VCaP (cell line): ENCODE results near the gene RAPGEF4.

ENCODE experiments used
- H3K27ac ChIP-seq: fragments of 450-650 bp; 2 replicates; pipeline ENCODE4 v1.5.1; 2017
- TF ChIP-seq, protein P1 (sequence below): fragments of 450-650 bp; conservative IDR thresholded peaks from 2 replicates; pipeline ENCODE4 v1.5.1; 2017; ENCODE audit warnings: mild to moderate bottlenecking, moderate library complexity

Gene RAPGEF4

DNA sequence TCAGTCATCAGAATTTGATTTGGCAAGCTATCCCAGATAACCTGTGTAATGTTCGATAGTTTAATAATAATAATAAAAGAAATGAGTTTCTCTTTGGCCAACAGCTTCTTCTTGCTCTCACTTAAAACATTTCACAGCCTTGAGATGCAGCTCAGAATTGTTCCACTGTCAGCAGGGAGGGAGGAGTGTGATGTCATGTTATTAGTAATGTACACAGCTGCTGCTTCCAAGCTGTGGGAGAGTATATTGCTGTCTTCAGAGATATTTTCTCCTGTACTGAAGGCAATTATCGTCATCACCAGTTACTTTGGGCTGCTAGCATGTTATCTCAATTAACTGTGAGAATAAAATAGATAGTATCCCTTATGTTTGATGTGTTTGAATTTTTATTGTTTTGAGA is 193.1 kb downstream of the RAPGEF4 start:
- H3K27ac ChIP-seq: peak overlapping the region; percentile 31; the same call in 1 of the 2 replicates
- TF ChIP-seq, protein P1, sequence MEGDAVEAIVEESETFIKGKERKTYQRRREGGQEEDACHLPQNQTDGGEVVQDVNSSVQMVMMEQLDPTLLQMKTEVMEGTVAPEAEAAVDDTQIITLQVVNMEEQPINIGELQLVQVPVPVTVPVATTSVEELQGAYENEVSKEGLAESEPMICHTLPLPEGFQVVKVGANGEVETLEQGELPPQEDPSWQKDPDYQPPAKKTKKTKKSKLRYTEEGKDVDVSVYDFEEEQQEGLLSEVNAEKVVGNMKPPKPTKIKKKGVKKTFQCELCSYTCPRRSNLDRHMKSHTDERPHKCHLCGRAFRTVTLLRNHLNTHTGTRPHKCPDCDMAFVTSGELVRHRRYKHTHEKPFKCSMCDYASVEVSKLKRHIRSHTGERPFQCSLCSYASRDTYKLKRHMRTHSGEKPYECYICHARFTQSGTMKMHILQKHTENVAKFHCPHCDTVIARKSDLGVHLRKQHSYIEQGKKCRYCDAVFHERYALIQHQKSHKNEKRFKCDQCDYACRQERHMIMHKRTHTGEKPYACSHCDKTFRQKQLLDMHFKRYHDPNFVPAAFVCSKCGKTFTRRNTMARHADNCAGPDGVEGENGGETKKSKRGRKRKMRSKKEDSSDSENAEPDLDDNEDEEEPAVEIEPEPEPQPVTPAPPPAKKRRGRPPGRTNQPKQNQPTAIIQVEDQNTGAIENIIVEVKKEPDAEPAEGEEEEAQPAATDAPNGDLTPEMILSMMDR: no peak

DNA sequence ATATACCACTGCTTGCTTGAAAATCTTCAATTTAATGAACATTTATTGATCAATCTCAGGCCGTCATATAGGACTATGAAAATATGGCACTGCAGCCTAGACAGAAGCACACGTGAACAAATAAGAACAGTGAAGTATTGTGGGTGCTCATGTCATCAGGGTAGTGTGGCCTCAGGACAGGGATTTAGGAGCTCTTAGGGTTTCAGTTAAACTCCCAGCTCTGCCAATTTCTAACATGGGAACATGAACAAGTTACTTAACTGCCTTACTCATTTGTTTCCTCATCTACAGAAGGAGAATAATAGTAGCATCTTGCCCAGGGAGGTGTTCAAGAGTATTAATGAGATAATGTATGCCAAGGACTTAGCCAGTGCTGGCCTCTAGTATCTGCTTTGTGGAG is 194.0 kb downstream of the RAPGEF4 start:
- H3K27ac ChIP-seq: peak overlapping the region; percentile 81
- TF ChIP-seq, protein P1: no peak

DNA sequence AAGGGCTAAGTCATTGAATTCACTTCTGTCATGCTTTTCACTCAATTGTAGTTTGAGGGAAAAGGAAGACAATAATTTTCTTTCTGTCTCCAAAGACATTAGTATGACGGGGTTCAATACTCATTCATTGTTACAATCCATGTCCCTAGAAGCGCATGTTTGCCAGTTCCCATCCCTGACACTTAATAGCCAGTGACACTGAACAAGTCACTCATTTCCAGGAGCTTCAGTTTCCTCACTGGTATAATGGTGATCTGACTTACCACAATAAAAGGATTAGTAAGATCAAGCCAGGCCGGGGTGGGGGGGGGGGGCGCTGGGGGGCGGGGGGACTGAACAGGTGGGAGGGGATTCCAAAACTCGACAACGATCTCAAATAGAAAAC is 195.2 kb downstream of the RAPGEF4 start:
- TF ChIP-seq, protein P1: no peak
- peak overlapping the region; percentile 81 for H3K27ac ChIP-seq

DNA sequence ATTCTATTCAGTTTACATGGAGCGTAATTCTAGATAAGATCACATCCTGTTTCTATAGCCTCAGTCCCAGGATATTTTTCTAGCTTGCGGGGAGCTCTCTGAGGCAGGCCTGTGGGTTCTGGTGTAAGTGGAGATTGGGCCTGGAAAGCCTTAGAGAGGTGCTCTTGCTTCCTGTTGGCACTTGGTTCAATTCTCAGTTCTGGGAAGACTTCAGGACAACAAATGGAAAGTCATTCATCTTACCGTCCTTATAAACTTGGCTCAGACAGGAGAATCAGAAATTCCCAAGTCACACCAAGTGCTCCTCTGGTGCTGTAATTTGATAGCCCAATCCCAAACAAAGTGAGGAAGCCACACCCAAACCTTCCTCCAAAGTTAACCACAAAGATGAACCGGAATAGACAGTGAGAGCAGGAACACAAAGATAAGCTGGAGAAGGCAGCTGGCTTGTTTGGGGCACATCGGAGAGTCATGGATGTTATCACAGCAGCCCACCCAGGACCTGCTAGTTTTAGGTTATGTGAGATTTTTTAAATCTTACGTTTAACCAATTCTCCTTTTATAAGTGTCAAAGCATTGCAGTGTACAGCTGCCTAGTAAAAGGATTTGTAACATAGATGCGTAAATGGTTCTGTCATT is 195.7 kb downstream of the RAPGEF4 start:
- TF ChIP-seq, protein P1: no peak
- peak overlapping the region; percentile 81 for H3K27ac ChIP-seq

GRCh38 chr2:172931918-172932520 is 196.4 kb downstream of the RAPGEF4 start:
- TF ChIP-seq, protein P1: peak; percentile 87
- H3K27ac ChIP-seq: peak overlapping the region; percentile 81

GRCh38 chr2:172937884-172938712 is 202.5 kb downstream of the RAPGEF4 start:
- TF ChIP-seq, protein P1: no peak
- H3K27ac ChIP-seq: no peak overlapping the region

DNA sequence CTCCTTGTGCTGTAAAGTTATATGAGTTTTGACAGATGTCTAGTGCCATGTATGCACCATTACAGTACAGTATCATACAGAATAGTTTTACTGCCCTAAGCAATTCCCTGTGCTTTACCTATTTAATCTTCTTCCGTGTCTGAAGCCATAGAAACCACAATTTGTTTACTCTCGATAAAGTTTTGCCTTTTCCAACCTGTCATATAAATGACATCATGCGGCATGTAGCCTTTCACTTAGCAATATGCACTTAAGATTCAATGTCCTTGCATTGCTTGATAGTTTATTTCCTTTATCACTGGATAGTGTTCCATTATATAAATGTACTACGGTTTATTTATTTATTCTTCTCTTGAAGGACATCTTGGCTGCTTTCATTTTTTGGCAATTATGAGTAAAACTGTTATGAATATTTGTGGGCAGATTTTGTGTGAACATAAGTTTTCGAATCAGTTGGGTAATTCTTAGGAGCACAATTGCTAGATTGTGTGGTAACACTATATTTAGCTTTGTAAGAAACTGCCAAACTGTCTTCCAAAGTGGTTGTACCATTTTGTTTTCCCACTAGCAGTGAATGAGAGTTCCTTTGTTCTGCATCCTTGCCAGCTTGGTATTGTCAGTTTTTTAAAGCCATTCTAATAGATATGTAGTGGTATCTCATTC is 203.2 kb downstream of the RAPGEF4 start:
- TF ChIP-seq, protein P1: no peak

More for the DNA sequence above, 203.2 kb downstream of the RAPGEF4 start:
- no peak overlapping the region for H3K27ac ChIP-seq
